Sciatic nerve (tissue), 2 donors: Measurements from ENCODE around the gene NUP153. TPM values are rescaled to one million over a fixed set of nuclear protein-coding genes. Genes with fewer than 3 reads are reported as not detected.

ENCODE experiments used
- ATAC-seq: fragments of 200-7000 bp; cut with Tn5 transposase; one replicate; pipeline ENCODE4 v1.9.1; 2020; ENCODE audit warnings: mild to moderate bottlenecking, moderate library complexity
- DNase-seq: peaks from one replicate; pipeline ENCODE4 v3.0.0-alpha.2; 2020; ENCODE audit warnings: low spot score
- intact Hi-C: fragments of 100-400 bp; cut with DNase I; formaldehyde crosslinking; loops from one replicate; pipeline ENCODE4 v1.14.2; 2022
- total RNA-seq: library from RNA; stranded (reverse); fragmentation: NEBNext Ultra II Directional; extraction: Animal tissue kit (Norgen Biotek cat#: 25700); gene quantifications from one replicate; pipeline ENCODE4 v1.2.1, GENCODE V29; 2021
- donor health status: DM: no; HTN: no; CAD: no.
- donor health status: DM: no; HTN: no; CAD: no.

The NUP153 gene
- total RNA-seq, 1 donor from 2014 or later, result 41.0 TPM

GRCh38 chr6:17673543-17674254, 33.0 kb downstream of the NUP153 start:
- no peak for ATAC-seq
- intact Hi-C loops, result no loop called here
- DNase-seq, result no peak

GRCh38 chr6:17672064-17672718, 34.5 kb downstream of the NUP153 start:
- intact Hi-C loops, result no loop called here
- ATAC-seq (no peak), DNase-seq (no peak)

GRCh38 chr6:17666646-17667045, 40.1 kb downstream of the NUP153 start:
- intact Hi-C loops, result no loop called here
- DNase-seq (no peak), ATAC-seq (peak; percentile 41)

GRCh38 chr6:17665132-17665531, 41.6 kb downstream of the NUP153 start:
- intact Hi-C loops, result no loop called here

GRCh38 chr6:17663226-17663625, 43.5 kb downstream of the NUP153 start:
- DNase-seq, result no peak
- ATAC-seq, result no peak
- intact Hi-C loops, result no loop called here

More at GRCh38 chr6:17665132-17665531, 41.6 kb downstream of the NUP153 start:
- no peak for DNase-seq
- ATAC-seq, result no peak

- DNase-seq, result no peak
- ATAC-seq, result no peak
- intact Hi-C loops, result no loop called here
Observed at GRCh38 chr6:17662585-17662984, 44.1 kb downstream of the NUP153 start.

GRCh38 chr6:17656644-17657043, 50.1 kb downstream of the NUP153 start:
- ATAC-seq, result peak; percentile 55
- intact Hi-C loops, result no loop called here
- DNase-seq, result no peak

- DNase-seq (no peak), ATAC-seq (no peak)
- intact Hi-C loops, result no loop called here
Observed at GRCh38 chr6:17656092-17656491, 50.6 kb downstream of the NUP153 start.

- no peak for ATAC-seq
- no peak for DNase-seq
- intact Hi-C loops, result no loop called here
Observed at GRCh38 chr6:17653198-17653882, 53.4 kb downstream of the NUP153 start.

GRCh38 chr6:17650656-17651309, 55.9 kb downstream of the NUP153 start:
- intact Hi-C loops, result no loop called here
- ATAC-seq (no peak), DNase-seq (no peak)

GRCh38 chr6:17648745-17649144, 58.0 kb downstream of the NUP153 start:
- DNase-seq (no peak), ATAC-seq (peak; percentile 67)
- intact Hi-C loops, result no loop called here

- DNase-seq (no peak), ATAC-seq (peak; percentile 68)
- intact Hi-C loops, result no loop called here
Observed at GRCh38 chr6:17640477-17640917, 66.2 kb downstream of the NUP153 start.

- ATAC-seq (peak; percentile 64), DNase-seq (no peak)
- intact Hi-C loops, result no loop called here
Observed at GRCh38 chr6:17638212-17638715, 68.5 kb downstream of the NUP153 start.

GRCh38 chr6:17635568-17635967, 71.2 kb downstream of the NUP153 start:
- DNase-seq (no peak), ATAC-seq (no peak)
- intact Hi-C loops, result no loop called here

GRCh38 chr6:17633465-17634188, 73.1 kb downstream of the NUP153 start:
- intact Hi-C loops, result no loop called here
- DNase-seq, result no peak
- ATAC-seq, result no peak

GRCh38 chr6:17632934-17633333, 73.8 kb downstream of the NUP153 start:
- DNase-seq, result no peak

GRCh38 chr6:17630511-17631073, 76.1 kb downstream of the NUP153 start:
- ATAC-seq (peak; percentile 90), DNase-seq (no peak)
- intact Hi-C loops, result no loop called here

More at GRCh38 chr6:17632934-17633333, 73.8 kb downstream of the NUP153 start:
- intact Hi-C loops, result no loop called here
- ATAC-seq, result no peak

- DNase-seq, result no peak
- no peak for ATAC-seq
- intact Hi-C loops, result no loop called here
Observed at GRCh38 chr6:17629824-17630510, 76.8 kb downstream of the NUP153 start.
